Measurements from ENCODE around the gene LRRC3.

LRRC3 gene

GRCh38 chr21:44448651-44449131 is 6.6 kb upstream of the LRRC3 start:
- TF ChIP-seq, protein P1, sequence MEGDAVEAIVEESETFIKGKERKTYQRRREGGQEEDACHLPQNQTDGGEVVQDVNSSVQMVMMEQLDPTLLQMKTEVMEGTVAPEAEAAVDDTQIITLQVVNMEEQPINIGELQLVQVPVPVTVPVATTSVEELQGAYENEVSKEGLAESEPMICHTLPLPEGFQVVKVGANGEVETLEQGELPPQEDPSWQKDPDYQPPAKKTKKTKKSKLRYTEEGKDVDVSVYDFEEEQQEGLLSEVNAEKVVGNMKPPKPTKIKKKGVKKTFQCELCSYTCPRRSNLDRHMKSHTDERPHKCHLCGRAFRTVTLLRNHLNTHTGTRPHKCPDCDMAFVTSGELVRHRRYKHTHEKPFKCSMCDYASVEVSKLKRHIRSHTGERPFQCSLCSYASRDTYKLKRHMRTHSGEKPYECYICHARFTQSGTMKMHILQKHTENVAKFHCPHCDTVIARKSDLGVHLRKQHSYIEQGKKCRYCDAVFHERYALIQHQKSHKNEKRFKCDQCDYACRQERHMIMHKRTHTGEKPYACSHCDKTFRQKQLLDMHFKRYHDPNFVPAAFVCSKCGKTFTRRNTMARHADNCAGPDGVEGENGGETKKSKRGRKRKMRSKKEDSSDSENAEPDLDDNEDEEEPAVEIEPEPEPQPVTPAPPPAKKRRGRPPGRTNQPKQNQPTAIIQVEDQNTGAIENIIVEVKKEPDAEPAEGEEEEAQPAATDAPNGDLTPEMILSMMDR (conservative IDR thresholded peaks at IDR 0.05; ENCODE audit: low read length): no peak
- no peak for DNase-seq (ENCODE audit: low read depth)
- H3K4me3 ChIP-seq (ENCODE audit: low read length): no peak overlapping the region

GRCh38 chr21:44449473-44450363 is 5.6 kb upstream of the LRRC3 start:
- DNase-seq (ENCODE audit: low read depth): no peak
- no peak overlapping the region for H3K4me3 ChIP-seq (ENCODE audit: low read length)
- TF ChIP-seq, protein P1 (conservative IDR thresholded peaks at IDR 0.05; ENCODE audit: low read length): no peak

DNA sequence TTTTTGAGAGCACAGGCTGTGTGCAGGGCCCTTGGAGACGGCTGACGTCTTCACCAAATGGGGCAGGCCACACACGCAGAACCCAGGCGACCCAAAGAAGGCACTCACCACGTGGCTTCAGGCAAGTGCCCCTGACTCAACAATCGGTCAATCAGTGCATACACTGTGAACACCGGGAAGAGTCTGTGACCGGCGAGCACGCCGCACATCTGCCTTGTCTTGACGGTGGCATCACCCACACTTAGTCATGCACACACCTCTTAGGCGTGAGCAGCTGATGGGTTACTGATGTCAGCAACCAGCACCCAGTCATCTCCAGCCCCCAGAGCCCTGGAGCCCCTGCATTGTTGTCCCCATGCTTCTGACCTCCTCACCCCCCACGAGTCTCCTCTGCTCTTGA is 4.9 kb upstream of the LRRC3 start:
- H3K4me3 ChIP-seq (ENCODE audit: low read length): no peak overlapping the region
- TF ChIP-seq, protein P1 (conservative IDR thresholded peaks at IDR 0.05; ENCODE audit: low read length): no peak
- no peak for DNase-seq (ENCODE audit: low read depth)

- DNase-seq (ENCODE audit: low read depth): no peak
- no peak overlapping the region for H3K4me3 ChIP-seq (ENCODE audit: low read length)
- TF ChIP-seq, protein P1 (conservative IDR thresholded peaks at IDR 0.05; ENCODE audit: low read length): no peak
These were observed 4.3 kb upstream of the LRRC3 start for GRCh38 chr21:44450999-44451398.

DNA sequence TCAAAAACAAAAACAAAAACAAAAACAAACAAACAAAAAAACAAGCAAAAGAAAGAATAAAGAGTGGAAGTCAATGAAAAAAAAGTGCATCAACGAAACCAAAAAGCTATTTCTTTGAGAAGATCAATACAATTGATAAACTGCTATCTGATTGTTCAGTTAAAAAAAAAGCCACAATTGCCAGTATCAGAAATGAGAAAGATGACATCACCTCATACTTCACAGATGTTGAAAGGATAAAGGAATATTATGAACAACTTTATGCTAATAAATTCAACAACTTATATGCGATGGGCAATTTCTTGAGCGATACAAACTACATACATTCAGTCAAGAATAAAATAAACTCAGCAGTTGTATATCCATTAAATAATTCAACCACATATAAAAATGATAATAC is 2.2 kb upstream of the LRRC3 start:
- no peak for DNase-seq (ENCODE audit: low read depth)
- H3K4me3 ChIP-seq (ENCODE audit: low read length): no peak overlapping the region
- TF ChIP-seq, protein P1 (conservative IDR thresholded peaks at IDR 0.05; ENCODE audit: low read length): no peak

GRCh38 chr21:44454058-44454457 is 1.3 kb upstream of the LRRC3 start:
- no peak overlapping the region for H3K4me3 ChIP-seq (ENCODE audit: low read length)
- TF ChIP-seq, protein P1 (conservative IDR thresholded peaks at IDR 0.05; ENCODE audit: low read length): no peak
- DNase-seq (ENCODE audit: low read depth): no peak

All from AG10803 (cell line).